HG02884 (cell line): ENCODE measurements around the gene PDE4B.
"Not testable (repeated sequence)": the region's sequence is repeated elsewhere in the genome, so short reads cannot be mapped to it uniquely, and the experiment has no call there.

Experiments used
- ATAC-seq: cut with Tn5 transposase; IDR thresholded peaks from one replicate; pipeline ENCODE4 v1.9.1; 2021; ENCODE audit warnings: mild to moderate bottlenecking, moderate library complexity; ENCODE audit not compliant: unreplicated experiment

PDE4B gene

DNA sequence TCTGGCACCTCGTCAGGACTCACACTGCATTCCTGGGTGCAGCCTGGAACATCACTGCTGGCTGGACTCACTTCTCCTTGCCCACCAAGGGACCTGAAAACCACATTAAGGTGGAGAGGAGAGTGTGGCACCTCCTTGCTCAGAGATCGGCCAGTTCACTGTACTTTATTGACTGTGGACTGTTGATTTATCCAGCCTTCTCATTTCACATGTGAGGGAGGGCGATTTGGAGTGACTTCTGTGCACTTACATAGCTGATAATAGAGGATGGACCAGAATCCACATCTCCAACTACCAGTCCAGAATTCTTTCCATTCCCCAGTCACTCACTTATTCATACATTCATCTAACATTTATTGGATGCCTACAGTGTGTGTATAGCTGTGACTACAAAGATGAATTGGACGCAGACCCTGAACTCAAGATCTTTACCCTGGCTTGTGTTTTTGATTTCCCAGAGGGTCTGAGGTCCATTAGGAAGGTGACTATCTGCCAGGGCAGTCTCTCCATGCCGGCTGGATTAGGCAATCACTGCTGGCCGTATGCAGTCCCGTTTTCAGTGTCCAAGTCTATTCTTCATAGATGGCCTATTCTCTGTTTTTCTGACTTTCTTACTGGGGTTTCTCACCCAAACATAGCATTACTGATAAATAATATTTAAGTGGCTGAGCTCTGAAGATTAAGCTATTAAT lies 507.7 kb downstream of the PDE4B start:
- no peak for ATAC-seq

GRCh38 chr1:66300972-66301451 lies 508.3 kb downstream of the PDE4B start:
- peak; percentile 82 for ATAC-seq

DNA sequence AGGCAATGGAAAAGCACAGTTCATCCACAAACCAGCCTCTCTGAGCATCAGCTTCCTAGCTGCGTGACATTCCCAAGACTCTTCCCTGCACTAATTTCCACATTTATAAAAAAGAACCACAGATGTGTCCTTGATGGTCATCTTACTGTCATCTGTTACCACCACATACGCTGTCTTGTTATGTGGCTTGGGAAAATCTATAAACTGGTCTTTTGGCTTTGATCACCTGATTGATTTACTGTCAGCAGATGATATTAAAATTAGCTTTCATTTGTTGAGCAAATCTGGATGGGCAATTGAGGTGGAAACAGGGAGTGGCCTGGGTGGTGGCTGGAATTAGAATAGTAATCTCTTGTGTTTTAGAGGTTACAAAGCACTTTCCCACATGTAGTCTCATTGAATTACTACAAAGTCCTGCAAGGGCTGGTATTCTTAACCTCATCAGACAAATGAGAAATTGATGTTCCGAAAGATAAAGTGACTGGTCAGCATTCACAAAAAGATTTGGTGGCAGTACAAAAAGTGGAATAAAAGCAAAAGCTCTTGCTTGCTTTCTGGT lies 509.6 kb downstream of the PDE4B start:
- no peak for ATAC-seq

GRCh38 chr1:66302815-66303214 lies 510.1 kb downstream of the PDE4B start:
- ATAC-seq, result no peak

- ATAC-seq, result no peak
Measured at GRCh38 chr1:66303646-66304045, 511.0 kb downstream of the PDE4B start.

- no peak for ATAC-seq
Measured at GRCh38 chr1:66304128-66304527, 511.4 kb downstream of the PDE4B start.

GRCh38 chr1:66305927-66306326 lies 513.2 kb downstream of the PDE4B start:
- no peak for ATAC-seq

GRCh38 chr1:66309006-66309741 lies 516.5 kb downstream of the PDE4B start:
- no peak for ATAC-seq

GRCh38 chr1:66311092-66311491 lies 518.4 kb downstream of the PDE4B start:
- ATAC-seq, result no peak

- ATAC-seq, result no peak
Measured at GRCh38 chr1:66311628-66312027, 518.9 kb downstream of the PDE4B start.

DNA sequence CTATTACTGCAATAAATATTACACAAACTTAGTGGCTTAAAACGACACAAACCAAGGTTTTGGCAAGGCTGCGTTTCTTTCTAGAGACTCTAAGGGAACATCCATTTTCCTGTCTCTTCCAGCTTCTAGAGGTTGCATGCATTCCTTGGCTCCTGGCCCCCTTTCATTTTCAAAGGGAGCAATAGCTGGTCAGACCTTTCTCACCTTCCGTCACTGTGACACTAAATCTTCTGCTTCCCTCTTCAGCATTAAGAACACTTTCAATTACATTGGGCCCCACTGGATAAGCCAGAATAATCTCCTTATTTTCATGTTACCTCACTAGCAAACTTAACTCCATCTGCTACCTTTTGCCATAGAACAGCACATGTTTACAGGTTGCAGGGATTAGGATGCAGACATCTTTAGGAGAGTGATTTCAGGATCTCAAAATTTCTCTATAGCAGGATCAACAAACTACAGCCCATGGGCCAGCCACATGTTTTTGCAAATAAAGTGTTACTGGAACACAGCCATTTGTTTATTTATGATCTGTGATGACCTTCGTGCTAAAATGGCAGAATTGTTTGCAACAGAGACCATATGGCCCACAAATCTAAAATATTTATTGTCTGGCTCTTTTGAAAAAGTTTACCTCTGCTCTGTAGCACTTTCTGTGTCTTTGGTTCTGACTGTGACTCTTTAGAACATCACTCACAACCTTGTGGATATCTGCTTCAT lies 519.7 kb downstream of the PDE4B start:
- ATAC-seq, result no peak

DNA sequence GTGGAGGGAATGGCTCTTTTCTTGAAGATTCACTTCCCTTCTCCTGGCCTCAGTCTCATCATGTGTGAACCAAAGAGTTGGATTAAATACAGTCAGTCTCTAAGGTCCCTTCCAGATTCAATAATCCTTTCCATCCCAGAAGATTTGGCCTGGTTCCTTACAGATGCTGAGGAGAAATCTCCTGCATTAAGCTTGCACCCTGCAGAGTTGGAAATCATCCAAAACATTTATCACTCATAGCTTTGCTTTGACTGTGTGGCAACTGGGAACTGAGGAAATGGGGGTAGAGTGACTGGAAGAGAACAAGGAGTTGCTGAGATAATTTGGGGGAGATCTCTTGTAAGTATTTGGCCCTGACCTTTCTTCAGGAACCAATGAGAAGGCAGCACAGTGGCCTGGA lies 520.7 kb downstream of the PDE4B start:
- no peak for ATAC-seq

- ATAC-seq, result no peak
Measured at GRCh38 chr1:66315671-66316070, 523.0 kb downstream of the PDE4B start.

GRCh38 chr1:66316464-66317247 lies 524.0 kb downstream of the PDE4B start:
- peak; percentile 69 for ATAC-seq

GRCh38 chr1:66317248-66317515 lies 524.5 kb downstream of the PDE4B start:
- peak; percentile 17 for ATAC-seq

DNA sequence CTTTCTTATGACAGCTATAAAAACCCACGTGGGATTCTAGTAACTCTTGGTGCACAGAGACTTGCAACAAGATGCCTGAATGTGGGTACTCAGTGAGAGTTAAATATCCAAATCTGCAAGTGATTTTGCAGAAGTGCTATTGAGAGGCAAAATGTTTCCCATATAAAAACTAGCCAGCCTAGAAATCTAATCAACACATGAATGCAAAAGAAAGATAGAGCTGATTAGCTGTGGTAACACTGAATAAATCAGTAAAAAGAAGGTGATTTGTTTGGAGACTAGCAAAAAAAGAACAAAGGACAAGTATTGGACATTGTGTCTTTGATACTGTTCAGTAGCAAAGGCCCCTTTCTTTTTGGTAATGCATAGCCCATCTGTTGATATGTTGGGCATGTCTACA lies 527.5 kb downstream of the PDE4B start:
- ATAC-seq, result no peak

DNA sequence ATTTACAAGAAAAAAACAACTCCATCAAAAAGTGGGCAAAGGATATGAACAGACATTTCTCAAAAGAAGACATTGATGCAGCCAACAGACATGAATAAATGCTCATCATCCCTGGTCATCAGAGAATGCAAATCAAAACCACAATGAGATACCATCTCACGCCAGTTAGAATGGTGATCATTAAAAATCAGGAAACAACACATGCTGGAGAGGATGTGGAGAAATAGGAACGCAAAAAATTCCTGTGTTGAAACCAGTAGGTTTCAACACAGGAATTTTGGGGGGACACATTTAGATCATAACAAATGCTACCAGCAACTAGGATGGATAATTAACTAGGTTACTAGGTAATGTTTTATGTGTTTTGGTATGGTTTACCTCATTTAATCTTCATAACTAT lies 529.8 kb downstream of the PDE4B start:
- not testable (repeated sequence) for ATAC-seq

DNA sequence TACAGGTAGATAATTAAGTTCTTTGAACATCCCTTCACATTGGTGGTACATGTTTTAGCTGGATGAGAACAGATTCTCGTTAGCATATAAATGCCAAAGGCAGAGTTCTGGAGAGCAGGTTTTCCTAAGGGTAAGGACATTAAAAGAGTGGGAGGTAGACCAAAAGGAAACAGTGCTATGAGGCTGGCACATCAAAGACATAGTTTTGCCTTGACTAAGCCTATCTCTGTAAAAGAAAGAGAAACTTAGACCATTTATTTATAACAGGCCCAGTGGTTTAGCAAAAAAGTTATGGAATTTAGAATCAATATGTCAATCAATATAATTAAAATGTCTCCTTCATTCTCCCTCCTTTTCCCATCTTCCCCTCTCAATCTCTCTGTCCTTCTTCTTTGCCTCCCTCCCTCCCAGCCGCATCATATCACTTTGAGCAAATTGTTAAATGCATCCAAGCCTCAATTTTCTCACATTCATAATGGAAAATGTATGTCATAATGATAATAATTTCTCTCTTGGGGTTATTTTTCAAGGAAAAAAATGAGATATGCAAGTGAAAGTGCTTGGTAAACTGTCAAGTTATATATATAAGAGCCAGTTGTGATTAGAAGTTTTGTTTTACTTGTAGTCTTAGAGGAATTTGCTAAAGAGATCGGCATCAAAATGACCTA lies 531.4 kb downstream of the PDE4B start:
- no peak for ATAC-seq

GRCh38 chr1:66325594-66326380 lies 533.1 kb downstream of the PDE4B start:
- no peak for ATAC-seq

DNA sequence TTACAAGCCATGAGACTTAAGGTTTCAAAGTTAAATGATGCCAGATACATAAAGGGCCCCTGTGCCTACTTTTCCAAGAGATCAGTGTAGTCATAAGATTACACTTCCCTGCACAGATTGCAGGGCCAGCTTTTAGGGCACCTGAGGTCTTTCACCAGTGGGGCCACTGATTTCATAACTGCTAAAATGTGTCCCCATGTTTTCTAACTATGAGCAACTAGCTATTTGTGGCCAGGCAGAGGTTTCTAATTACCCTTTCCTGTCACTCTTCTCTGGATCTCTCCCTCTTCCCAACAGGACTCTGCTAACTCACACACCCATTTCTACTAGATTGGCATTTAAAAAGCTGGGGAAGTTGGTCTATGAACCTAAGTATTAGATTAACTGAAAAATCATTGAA lies 534.2 kb downstream of the PDE4B start:
- no peak for ATAC-seq
